H1 (cell line): ENCODE measurements around the gene MTFR2. TPM values are rescaled to one million over a fixed set of nuclear protein-coding genes. Genes with fewer than 3 reads are reported as not detected.

ENCODE experiments used
- CTCF ChIA-PET: fragments of 300-600 bp; sonication (Branson Sonifier 250); formaldehyde crosslinking; loops from one replicate; lab custom pipeline; 2021; ENCODE audit not compliant: partially characterized antibody; lab: Charles Lee
- POLR2A ChIA-PET: fragments of 300-600 bp; sonication (Branson Sonifier 250); formaldehyde crosslinking; loops from one replicate; lab custom pipeline; 2021; ENCODE audit warnings: inconsistent platforms; ENCODE audit not compliant: partially characterized antibody; lab: Charles Lee
- DNase-seq, 2 experiments: peaks; one replicate each; pipeline versions ENCODE4 v3.0.0 to v3.0.0-alpha.2; 2010 to 2022; ENCODE audit warnings: low spot score in 2 of 2, low read depth in 1 of 2, mixed read lengths in 1 of 2
- FAIRE-seq: peaks from 2 replicates; lab custom pipeline; 2011; peaks lifted over from hg19 to GRCh38; lab: Jason Lieb, UNC
- H2AFZ ChIP-seq: 2 replicates; pipeline ENCODE4 v1.8.1; 2012; ENCODE audit warnings: low read length, inconsistent platforms
- H2AK5ac ChIP-seq: 2 replicates; pipeline ENCODE4 v1.6.1; 2013; ENCODE audit warnings: low read depth, low read length
- H2BK120ac ChIP-seq: replicated peaks from 2 replicates; pipeline ENCODE3; 2013; ENCODE audit warnings: low read depth, low read length, inconsistent platforms
- H2BK12ac ChIP-seq: 2 replicates; pipeline ENCODE4 v1.6.1; 2013; ENCODE audit warnings: low read depth, low read length
- H2BK15ac ChIP-seq: 2 replicates; pipeline ENCODE4 v1.6.1; 2013; ENCODE audit warnings: low read length
- H2BK20ac ChIP-seq: 2 replicates; pipeline ENCODE4 v1.6.1; 2013; ENCODE audit warnings: low read length
- H2BK5ac ChIP-seq: 2 replicates; pipeline ENCODE4 v1.6.1; 2013; ENCODE audit warnings: low read depth, low read length
- H3K14ac ChIP-seq: 2 replicates; pipeline ENCODE4 v1.6.1; 2013; ENCODE audit warnings: inconsistent platforms; ENCODE audit not compliant: insufficient read length
- H3K18ac ChIP-seq: 2 replicates; pipeline ENCODE4 v1.6.1; 2013; ENCODE audit warnings: low read length; ENCODE audit errors: extremely low read depth
- H3K23ac ChIP-seq: 2 replicates; pipeline ENCODE4 v1.6.1; 2013; ENCODE audit warnings: inconsistent platforms; ENCODE audit not compliant: insufficient read length
- H3K23me2 ChIP-seq: 2 replicates; pipeline ENCODE4 v1.6.1; 2013; ENCODE audit warnings: low read depth, low read length
- H3K27ac ChIP-seq: 2 replicates; pipeline ENCODE4 v1.6.1; 2011; ENCODE audit warnings: low read depth, low read length, inconsistent platforms
- H3K27me3 ChIP-seq, 4 experiments: replicated peaks in 1 of 4; 1 replicate in 1 of 4; 2 replicates in 3 of 4; pipeline versions ENCODE4 v1.6.1 to v1.8.1; 2011 to 2013; ENCODE audit warnings: low read length in 3 of 4, mild to moderate bottlenecking in 3 of 4, inconsistent platforms in 2 of 4, mixed read lengths in 2 of 4, moderate library complexity in 1 of 4; ENCODE audit not compliant: control insufficient read depth in 3 of 4, insufficient read depth in 3 of 4; ENCODE audit errors: extremely low read depth in 1 of 4
- H3K36me3 ChIP-seq, 4 experiments: 2 replicates each; pipeline versions ENCODE4 v1.6.1 to v1.8.1; 2011 to 2013; ENCODE audit warnings: mild to moderate bottlenecking in 4 of 4, low read length in 3 of 4, moderate library complexity in 2 of 4, control low read depth in 1 of 4, inconsistent platforms in 1 of 4; ENCODE audit not compliant: insufficient read depth in 4 of 4, control insufficient read depth in 2 of 4
- H3K4ac ChIP-seq: replicated peaks from 2 replicates; pipeline ENCODE3; 2013; ENCODE audit warnings: low read length, low read depth, mixed read lengths, inconsistent platforms; ENCODE audit not compliant: insufficient read length
- H3K4me1 ChIP-seq, 4 experiments: replicated peaks in 1 of 4; 1 replicate in 1 of 4; 2 replicates in 3 of 4; pipeline versions ENCODE4 v1.6.1 to v1.8.1; 2011 to 2013; ENCODE audit warnings: low read length in 3 of 4, inconsistent platforms in 2 of 4, mixed read lengths in 1 of 4; ENCODE audit not compliant: insufficient read depth in 4 of 4, control insufficient read depth in 3 of 4
- H3K4me2 ChIP-seq, 2 experiments: 2 replicates each; pipeline versions ENCODE4 v1.6.1 to v1.8.1; 2011 to 2013; ENCODE audit warnings: low read depth in 2 of 2, low read length in 2 of 2, control low read depth in 1 of 2, inconsistent platforms in 1 of 2, mild to moderate bottlenecking in 1 of 2; ENCODE audit not compliant: insufficient read depth in 1 of 2
- H3K4me3 ChIP-seq, 4 experiments: fragments of 200-600, 300-600 bp in 1 of 4; sonication (generic), shearing (Covaris generic), sonication (Bioruptor Twin) in 1 of 4; 2 replicates each; pipeline versions ENCODE4 v1.5.1 to v1.8.1; 2011 to 2016; ENCODE audit warnings: low read length in 4 of 4, low read depth in 3 of 4, control low read depth in 2 of 4, inconsistent platforms in 2 of 4, mild to moderate bottlenecking in 2 of 4, mixed read lengths in 1 of 4, moderate library complexity in 1 of 4; ENCODE audit not compliant: insufficient read depth in 2 of 4; ENCODE audit errors: extremely low read depth in 1 of 4
- H3K56ac ChIP-seq: replicated peaks from 2 replicates; pipeline ENCODE3; 2013; ENCODE audit warnings: low read depth, mild to moderate bottlenecking, mixed read lengths, low read length, inconsistent platforms; ENCODE audit not compliant: insufficient read length
- H3K79me1 ChIP-seq: 2 replicates; pipeline ENCODE4 v1.6.1; 2013; ENCODE audit warnings: low read depth, low read length, control low read depth
- H3K79me2 ChIP-seq, 2 experiments: 2 replicates each; pipeline versions ENCODE4 v1.6.1 to v1.8.1; 2012 to 2013; ENCODE audit warnings: low read length in 2 of 2, mild to moderate bottlenecking in 2 of 2, inconsistent platforms in 1 of 2; ENCODE audit not compliant: insufficient read depth in 2 of 2, control insufficient read depth in 1 of 2
- H3K9ac ChIP-seq, 4 experiments: replicated peaks in 1 of 4; 1 replicate in 1 of 4; 2 replicates in 3 of 4; pipeline versions ENCODE4 v1.6.1 to v1.8.1; 2011 to 2013; ENCODE audit warnings: low read depth in 3 of 4, low read length in 3 of 4, control low read depth in 2 of 4, mild to moderate bottlenecking in 2 of 4, moderate library complexity in 2 of 4, inconsistent platforms in 1 of 4; ENCODE audit errors: extremely low read depth in 1 of 4
- H3K9me3 ChIP-seq, 2 experiments: 2 replicates each; pipeline versions ENCODE4 v1.6.1 to v1.8.1; 2012 to 2013; ENCODE audit warnings: mild to moderate bottlenecking in 2 of 2, moderate library complexity in 2 of 2, control low read depth in 1 of 2, inconsistent platforms in 1 of 2, low read depth in 1 of 2, low read length in 1 of 2, mixed read lengths in 1 of 2; ENCODE audit not compliant: insufficient read depth in 2 of 2
- H4K20me1 ChIP-seq, 2 experiments: replicated peaks in 1 of 2; 2 replicates each; pipeline versions ENCODE3 to v1.8.1; 2011 to 2013; ENCODE audit warnings: inconsistent platforms in 2 of 2, low read length in 2 of 2, mild to moderate bottlenecking in 1 of 2; ENCODE audit not compliant: insufficient read depth in 2 of 2, control insufficient read depth in 1 of 2
- H4K5ac ChIP-seq: 2 replicates; pipeline ENCODE4 v1.6.1; 2013; ENCODE audit warnings: low read length, low read depth, mixed read lengths, inconsistent platforms; ENCODE audit not compliant: insufficient read length
- H4K8ac ChIP-seq: 2 replicates; pipeline ENCODE4 v1.8.0; 2013; ENCODE audit warnings: mild to moderate bottlenecking, moderate library complexity, low read length, inconsistent platforms; ENCODE audit not compliant: insufficient read depth; ENCODE audit errors: extremely low read depth
- H4K91ac ChIP-seq: replicated peaks from 2 replicates; pipeline ENCODE3; 2013; ENCODE audit warnings: low read length, mixed read lengths, inconsistent platforms; ENCODE audit not compliant: insufficient read length
- RXRA ChIP-seq: IDR thresholded peaks from 2 replicates; pipeline ENCODE4 v1.6.1; 2011; ENCODE audit warnings: low read depth, mild to moderate bottlenecking, low read length, moderate library complexity; ENCODE audit not compliant: insufficient read depth
- SP4 ChIP-seq: IDR thresholded peaks from 2 replicates; pipeline ENCODE4 v1.6.1; 2012; ENCODE audit warnings: low read length, inconsistent platforms
- WGBS, 2 experiments: shearing (Covaris generic) in 1 of 2; methylation state at CpG; one replicate each; pipeline versions ENCODE4 v1.1.6 to v1.1.7; 2013 to 2015; ENCODE audit warnings: low lambda C conversion rate in 2 of 2, mixed read lengths in 2 of 2, inconsistent platforms in 1 of 2, low coverage in 1 of 2, missing lambda C conversion rate in 1 of 2; ENCODE audit not compliant: insufficient replicate concordance in 2 of 2, insufficient coverage in 1 of 2, insufficient read length in 1 of 2; ENCODE audit errors: extremely low coverage in 1 of 2, missing lambda C conversion rate in 1 of 2; 5-methylcytosine and 5-hydroxymethylcytosine counted together
- polyA plus RNA-seq, 7 experiments: library from polyadenylated mRNA; depleted of rRNA in 3 of 7; stranded (reverse) in 5 of 7; unstranded in 2 of 7; fragments of >200 nt in 5 of 7; fragments of 200-250 nt in 2 of 7; gene quantifications; 1 replicate in 5 of 7; 2 replicates in 1 of 7; 4 replicates in 1 of 7; pipeline versions ENCODE4 v1.2.1 to v1.2.3, GENCODE V29; 2011 to 2013; ENCODE audit warnings: missing spikeins in 2 of 7, mixed read lengths in 2 of 7
- total RNA-seq: library from RNA; stranded (reverse); fragmentation: NEBNext Ultra II Directional; extraction: Animal tissue kit (Norgen Biotek cat#: 25700); gene quantifications from 2 replicates; pipeline ENCODE4 v1.2.1, GENCODE V29; 2021

MTFR2 gene
- total and polyA plus RNA-seq, 2 of the 8 experiments (the other 6 are each of a cell fraction or from before 2014, with no cell fraction given) = 8.5 to 10.7 TPM

DNA sequence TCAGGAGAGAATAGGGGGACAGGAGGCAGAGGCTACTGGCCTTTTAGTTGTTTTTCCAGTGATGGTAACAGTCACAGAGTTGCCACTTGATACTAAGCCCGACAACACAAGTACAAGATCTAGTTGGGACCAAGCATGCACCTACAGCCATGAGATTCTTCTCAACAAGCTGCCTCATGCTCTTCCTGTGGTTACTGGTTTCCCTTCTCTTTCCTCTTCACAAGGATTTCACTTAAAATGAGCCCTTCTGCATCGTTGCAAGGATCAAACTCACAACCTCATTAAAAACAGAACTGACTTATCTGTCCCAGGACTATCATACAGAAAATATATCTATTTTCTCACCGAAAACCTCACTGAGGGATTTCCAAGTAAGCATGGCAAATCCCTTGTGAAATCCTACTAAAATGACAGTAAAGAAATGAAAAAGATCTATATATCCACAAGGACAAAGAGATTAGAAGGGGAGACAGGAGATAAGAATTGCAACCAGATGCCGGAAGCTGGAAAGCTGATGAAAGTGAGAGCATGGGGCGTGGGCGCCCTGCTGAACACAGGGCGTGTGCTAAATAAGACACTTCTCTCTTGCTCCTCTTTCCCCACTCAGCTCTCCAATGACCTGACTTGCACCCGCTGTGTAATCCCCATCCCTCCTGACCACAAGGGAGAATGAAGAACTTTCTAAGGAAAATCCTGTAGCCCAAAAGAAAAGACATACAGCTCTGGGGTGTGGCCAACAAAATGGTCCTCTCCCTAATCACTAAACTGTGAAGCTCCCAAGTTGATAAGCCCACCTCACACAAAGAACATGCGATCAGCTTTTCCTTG is 13.4 kb downstream of the MTFR2 start:
- no peak for DNase-seq
- Histone ChIP-seq H3K4me2 (no peak overlapping the region), H2AFZ (no peak overlapping the region), H4K5ac (no peak overlapping the region), H2BK15ac (no peak overlapping the region), H4K20me1 (no peaks in the 10 kb centered on the region), H3K23me2 (no peaks in the 10 kb centered on the region), H4K8ac (no peak overlapping the region), H3K36me3 (peaks cover 0 to 17% (median 2%) of the 10 kb centered on the region in 4 experiments; a peak in 2 of 8 replicates), H3K4me3 (no peak overlapping the region), H3K23ac (no peak overlapping the region), H2BK20ac (no peak overlapping the region; the same call in 1 of the 2 replicates), H3K79me2 (no peaks in the 10 kb centered on the region), H3K27ac (no peak overlapping the region), H3K14ac (no peak overlapping the region), H4K91ac (no peak overlapping the region), H2BK12ac (no peak overlapping the region), H3K4me1 (no peaks in the 10 kb centered on the region), H2AK5ac (no peak overlapping the region), H2BK5ac (no peak overlapping the region), H3K9ac (no peak overlapping the region), H3K9me3 (no peaks in the 10 kb centered on the region), H3K4ac (no peak overlapping the region), H3K27me3 (no peaks in the 10 kb centered on the region), H2BK120ac (no peak overlapping the region), H3K56ac (no peak overlapping the region), H3K79me1 (no peaks in the 10 kb centered on the region), H3K18ac (no peak overlapping the region)
- 91% methylated on average over 9 of the region's 9 CpGs; no CpG with 5 or more reads in 1 of the 2 experiments for WGBS, 2 experiments
- POLR2A ChIA-PET = interaction anchor here (2.0 kb wide), 1 partner anchor 53 kb away, joined by 5 read pairs; the partner anchor contains the start of gene BCLAF1
- CTCF ChIA-PET = interaction anchor here (0.6 to 3.9 kb wide), 5 partner anchors 10 to 1141 kb away, joined by 3 to 29 read pairs (median 3); no protein-coding TSS in a partner anchor
- no peak for FAIRE-seq
- TF ChIP-seq RXRA (no peak), SP4 (no peak)
